Fibroblast of peridontal ligament (primary cell): ENCODE measurements around the gene POPDC2.

Source experiments
- DNase-seq: peaks from one replicate; pipeline ENCODE4 v3.0.0-alpha.2; 2010; ENCODE audit errors: extremely low read depth

Gene POPDC2

DNA sequence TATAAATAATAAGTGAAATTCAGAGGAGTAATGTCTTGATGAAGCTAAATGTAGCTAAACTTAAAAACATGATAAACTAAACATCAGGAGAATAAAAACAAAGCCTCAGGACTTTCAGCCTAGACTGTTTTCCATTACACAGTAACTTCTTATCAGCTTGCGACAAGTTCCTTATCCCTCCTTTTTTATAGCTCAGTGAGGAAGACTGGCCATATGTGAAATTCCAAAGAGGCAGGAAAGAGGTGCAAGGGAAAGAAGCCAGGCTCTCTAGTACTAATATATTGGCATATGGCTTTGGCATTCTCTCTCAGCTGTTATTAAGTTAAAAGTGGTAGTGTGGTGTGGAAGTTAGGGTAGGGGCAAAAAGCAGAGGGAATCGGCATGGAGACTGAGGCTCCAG, 12.4 kb upstream of the POPDC2 start:
- DNase-seq: no peak

DNA sequence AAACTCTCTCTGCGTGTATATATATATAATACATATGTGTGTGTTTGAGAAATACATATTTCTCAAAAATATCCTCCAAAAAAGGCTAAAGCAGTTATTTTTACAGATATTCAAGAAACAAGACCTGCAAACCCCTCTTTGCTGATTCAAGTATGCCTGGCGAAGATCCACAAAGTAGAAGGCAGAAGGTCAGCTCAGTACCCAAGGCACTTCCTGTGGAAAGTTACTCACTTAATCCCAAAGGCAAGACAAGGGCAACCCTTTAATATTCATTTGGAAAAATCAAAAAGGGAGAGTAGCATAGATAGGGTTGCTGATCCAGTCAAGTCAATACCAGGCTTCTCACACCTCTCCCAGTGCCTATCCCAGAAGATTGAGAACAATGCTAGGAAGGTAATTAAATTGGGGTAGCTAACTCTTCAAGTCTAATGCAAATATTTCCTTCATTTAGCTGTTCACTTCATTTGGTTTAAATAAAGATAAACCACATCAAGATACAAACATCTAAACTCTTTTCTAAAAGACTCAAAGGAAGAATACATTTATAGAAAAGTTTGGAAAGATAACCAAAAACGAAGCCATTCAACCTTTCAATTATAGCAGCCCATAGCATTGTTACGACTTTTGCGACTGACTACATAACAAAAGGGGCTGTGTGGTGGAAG, 9.6 kb upstream of the POPDC2 start:
- DNase-seq: no peak

DNA sequence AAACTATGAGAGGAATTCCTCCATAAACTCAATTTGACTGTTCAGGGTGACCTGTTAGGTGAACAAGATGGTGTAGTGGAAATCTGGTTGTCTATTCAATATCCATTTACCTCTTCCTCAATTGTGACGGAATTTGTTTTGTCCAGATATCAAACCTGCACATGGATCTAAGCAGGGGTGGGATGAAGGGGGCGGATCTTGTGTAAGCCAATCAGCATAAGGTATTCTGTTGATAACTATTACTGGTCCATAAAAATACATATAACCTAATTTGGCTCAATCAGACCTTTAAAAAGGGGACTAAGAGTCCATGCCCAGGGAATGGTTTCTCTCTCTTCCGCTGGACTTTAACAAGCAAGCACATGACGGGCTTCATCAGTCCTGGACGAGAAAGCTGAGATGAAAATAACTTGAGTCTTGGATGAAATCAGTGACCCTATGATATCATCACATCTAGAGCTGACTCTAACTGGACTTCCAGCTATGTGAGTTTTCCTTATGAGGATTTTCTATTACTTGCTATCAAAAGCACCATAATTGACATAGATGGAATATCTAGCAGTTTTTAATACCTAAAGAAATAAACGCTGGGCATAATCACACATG, 5.7 kb upstream of the POPDC2 start:
- DNase-seq: no peak

DNA sequence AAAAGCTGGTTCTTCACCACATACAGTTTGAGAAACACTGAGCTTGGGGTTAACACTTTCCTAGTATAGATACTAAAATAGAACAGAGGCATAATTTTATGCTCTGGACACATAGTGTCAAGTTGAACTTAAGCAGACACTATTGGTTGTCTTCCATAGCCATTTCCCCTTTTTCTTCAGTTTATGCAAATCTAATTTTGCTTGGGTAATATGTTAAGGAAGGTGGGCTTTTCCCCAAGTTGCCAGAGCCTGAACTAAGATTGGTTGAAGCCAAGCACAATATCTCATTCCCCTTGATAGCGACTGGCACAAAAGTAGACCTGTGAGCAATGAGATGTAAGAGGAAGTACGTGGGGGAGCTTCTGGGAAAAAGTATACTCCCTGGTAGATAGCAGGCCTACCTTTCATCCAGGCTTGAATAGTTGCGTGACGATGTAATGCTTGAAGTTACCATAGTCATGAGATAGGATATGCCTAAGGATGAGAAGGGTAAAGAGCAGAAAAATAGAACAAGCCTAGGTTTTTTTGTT, 4.5 kb upstream of the POPDC2 start:
- no peak for DNase-seq

DNA sequence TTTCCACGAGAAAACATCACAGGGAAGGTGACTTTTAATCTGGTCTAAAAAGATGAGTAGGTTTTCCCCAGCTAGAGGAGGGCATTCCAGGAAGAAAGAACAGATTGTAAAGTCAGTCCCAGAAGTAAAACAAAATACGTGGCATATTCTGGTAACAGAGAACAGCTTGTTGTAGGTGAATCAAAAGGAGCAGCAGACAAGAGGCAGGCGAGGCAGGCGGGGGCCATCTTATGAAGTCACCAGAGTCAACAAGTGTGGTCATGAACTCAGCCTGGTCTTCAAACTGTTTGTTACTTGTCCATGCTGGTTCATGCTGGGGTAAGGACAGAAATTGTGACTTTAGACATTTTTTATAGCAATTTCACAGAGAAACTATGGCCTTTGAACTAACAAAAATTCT, 4.0 kb upstream of the POPDC2 start:
- no peak for DNase-seq

- peak; percentile 21 for DNase-seq
Observed at GRCh38 chr3:119663885-119664284, 3.5 kb upstream of the POPDC2 start.

DNA sequence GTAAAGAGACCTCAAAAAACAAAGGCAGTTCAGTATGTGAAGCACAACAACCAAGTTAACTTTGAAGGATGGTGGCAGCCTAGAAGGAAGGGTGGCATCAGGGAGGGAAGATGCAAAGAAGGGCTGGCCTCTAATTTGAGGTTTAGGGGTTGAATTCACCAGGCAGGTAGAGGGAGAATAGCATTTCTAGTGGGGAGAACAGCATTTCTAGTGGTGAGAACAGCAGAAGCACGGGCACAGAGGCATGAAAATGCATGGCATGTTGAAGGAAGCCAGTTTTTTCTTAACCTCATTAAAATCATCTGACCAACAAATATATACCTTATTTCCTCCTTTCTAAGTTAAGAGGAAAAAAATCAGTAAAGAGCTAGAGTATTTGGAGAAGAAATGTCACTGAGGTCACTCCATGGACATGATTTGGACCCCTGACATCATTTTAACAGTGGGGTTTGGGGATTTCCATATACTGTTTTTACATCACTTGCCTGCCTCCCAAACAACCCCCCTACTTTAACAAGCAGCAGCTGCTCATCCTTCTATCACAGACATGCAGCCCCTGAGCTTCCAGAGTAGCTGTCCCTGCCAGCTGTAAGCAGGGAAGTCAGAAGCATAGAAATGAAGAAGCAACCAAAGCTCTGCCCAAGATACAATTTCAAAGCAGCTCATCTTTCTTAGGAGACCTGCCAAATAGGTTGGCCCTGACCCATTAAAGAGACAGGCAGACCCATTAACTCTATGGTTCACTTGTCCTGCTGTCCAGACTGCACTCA, 2.4 kb upstream of the POPDC2 start:
- DNase-seq: peak; percentile 60

- DNase-seq: no peak
Observed at GRCh38 chr3:119659606-119660291, 640 bp downstream of the POPDC2 start.

DNA sequence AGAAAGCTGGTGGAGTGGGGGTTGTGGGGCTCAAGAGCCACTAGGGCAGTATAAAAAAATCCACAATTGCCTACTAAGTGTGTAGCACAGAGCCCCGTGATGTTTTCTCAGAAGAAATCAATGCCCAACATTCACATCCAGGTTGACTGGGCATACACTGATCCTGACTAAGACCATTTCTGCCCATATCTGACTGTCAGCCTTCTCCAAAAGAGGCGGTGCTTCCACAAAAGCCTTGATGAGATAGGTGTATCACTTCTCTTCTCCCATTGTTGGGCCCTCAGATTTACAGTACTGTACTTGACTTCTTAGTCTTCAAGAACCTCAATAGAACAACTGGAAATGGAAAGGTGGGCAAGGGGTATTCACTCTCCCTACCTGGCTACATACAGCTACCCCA, 1.4 kb downstream of the POPDC2 start:
- no peak for DNase-seq

DNA sequence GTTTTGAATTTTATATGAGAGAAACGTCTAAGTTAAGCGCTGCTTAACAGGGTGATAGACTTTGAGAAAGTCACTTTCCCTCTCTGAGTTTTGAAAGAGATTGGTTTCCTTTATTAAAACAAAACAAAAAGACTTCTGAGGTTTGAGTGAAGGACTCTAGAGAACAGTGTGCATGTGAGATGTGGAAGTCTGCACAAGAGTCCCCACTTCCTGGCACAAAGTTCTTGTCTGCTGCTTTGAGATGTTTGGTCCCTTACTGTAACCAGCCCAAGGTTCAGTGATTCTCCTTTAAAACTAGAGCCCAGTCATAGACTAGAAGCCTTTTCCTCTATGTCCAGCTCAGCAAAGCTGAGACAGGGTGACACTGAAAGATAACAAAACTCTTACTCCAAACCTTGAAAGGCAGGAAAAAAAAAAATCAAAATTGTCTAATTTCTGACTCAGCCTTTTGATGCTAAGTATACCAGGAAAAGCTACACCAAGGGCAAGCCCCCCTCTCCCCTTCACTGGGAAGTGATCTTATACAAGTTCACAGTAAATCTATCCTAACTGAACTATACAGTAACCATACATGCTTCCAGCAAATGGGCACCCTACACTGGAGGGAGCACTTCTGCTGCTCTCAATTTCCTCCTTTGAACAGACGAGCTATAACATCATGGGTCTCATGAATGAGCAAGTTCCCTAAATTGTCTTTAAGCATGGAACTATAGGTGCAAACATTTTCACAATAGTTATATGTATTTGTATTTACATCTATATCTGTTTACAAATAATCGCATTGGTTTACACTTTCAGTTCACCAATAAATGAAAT, 2.3 kb downstream of the POPDC2 start:
- no peak for DNase-seq

GRCh38 chr3:119653876-119654275, 6.5 kb downstream of the POPDC2 start:
- no peak for DNase-seq

DNA sequence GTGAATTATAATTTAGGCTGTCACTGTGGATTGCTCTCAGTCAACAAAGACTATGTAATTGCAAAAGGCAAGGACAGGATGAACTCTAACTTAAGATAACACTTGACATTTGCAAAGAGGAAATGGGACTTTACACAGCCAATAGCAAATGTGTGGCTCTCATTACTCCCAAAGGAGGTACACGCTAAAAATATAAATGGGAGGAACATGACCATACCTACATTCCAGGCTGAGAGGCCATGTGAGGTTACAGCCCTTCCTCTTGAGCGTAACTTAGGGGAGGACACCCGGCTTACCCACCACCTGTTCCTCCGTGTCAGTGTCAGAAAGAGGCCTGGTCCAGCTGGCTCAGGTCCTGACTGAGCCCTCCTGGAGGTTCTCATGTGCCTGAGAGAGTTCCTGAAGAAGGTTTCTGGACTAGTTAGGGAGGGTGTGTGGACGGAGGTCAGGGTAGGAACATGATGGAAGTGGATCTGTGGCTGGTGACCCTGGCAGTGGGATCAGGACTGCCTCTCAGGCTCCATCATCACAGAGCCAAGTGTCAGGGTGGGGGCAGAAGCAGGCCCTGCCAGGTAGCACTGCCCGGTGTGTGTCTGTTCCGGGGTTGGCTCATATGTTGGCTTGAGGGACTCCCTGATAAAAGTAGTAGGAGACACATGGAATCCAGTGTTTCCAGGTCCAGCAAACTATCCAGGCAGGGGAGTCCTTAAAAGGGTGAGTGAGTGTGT, 7.9 kb downstream of the POPDC2 start:
- no peak for DNase-seq

DNA sequence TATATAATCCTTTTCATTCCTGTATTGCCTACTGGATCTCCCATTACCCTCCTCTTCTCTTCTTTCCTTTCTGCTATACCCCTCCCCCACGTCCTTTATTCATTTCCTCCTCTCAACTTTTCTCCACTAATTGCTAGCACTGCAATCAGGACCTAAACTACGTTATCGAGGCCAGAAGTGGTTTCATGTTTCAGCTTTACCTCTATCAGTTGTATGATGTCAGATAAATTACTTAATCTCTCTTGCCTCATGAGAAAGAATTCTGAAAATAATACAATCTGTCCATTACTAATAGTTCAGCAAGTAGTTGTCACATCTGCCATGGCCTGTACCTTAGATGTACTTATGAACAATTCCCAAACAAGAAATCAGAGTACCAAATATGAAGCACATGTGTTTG, 10.6 kb downstream of the POPDC2 start:
- DNase-seq: no peak

GRCh38 chr3:119647843-119648575, 12.4 kb downstream of the POPDC2 start:
- peak; percentile 62 for DNase-seq

- peak; percentile 56 for DNase-seq
Observed at GRCh38 chr3:119647171-119647570, 13.2 kb downstream of the POPDC2 start.

DNA sequence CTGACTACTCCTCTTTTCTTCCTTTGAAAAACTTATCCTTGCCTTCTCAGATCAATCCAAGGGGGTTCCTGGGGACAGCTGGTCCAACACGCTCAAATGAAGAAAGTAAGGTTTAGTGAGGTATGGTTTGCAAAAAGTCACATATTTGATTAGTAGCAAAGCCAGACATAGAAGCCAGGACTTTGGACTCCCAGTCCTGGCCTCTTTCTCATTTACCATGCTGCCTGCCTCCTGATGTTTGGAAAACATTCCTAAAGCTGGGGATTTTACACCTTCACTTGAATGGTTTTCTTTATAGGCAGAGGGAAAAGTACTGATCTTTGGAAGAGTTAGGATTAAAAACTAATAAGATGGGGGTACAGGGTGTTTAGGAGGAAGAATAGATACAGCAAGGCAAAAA, 14.6 kb downstream of the POPDC2 start:
- no peak for DNase-seq

DNA sequence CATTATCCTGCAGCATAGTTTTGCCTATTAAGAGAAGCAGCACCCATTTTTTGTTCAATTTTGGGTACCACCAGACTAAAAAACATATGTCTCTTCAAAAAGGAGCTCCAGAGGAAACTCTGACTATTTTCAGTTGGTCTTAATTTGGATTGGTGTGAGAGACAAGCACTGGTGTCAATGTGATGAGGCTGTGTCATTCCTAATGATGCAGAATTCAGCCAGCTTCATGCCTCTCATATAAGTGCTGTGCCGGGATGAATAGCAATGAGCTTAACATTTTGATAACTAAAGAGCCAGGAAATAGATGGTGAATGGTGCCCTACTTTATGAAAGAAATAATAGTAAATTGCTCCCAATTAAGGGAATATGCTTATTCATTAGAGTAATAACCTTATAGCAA, 15.9 kb downstream of the POPDC2 start:
- no peak for DNase-seq

DNA sequence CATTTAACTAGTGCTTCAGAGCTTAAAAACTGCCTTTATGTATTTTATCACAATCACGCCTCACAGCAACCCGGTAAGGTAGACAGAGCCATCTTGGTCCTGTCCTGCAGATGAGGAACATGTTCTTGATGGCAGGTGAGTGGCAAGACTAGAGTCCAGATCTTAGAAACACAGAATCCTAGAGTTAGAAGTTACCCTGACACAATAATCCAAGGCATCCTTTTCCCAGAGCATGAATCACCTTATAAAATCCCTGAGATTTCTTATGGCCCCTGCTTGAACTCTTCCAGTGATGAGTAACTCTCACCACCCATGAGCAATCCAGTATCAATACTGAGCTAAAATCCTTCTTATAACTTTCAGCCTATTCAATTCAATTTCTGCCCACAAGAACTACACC, 16.9 kb downstream of the POPDC2 start:
- peak; percentile 85 for DNase-seq

DNA sequence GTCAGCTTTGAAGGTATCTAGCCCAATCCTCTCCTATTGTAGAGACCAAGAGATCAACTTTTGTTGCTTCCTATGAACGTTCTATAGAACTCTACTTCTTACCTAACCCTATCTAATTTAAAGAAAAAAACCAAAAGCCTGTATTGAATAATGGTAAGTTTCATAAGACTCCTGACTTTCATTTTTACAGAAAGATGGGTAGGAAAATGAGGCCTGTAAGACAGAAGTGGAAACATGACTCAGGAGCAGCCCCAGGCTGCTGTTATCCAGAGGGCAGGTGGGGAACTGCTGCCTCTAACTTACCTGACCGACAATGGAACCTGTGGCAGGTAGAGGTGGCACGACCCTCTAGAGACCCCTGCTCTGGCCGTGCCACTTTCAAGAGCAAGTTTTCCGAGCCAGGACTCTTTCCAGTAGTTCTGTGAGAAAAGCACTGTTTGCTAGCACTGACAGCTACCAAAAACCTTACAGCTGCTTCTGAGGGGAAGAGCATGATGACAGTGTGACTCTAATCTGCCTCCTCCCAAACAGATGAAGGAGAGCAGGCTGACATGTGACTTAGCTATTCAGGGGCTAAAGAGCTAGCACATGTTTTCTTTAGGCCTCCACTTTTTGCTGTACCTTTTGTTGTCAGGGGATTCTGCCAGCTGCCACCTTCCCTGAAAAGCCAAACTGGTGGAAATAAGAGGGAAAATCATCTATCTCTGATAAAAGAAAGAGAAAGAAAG, 17.5 kb downstream of the POPDC2 start:
- no peak for DNase-seq
